ENCODE data around the gene PDE4B. TPM values are rescaled to one million over a fixed set of nuclear protein-coding genes. Genes with fewer than 3 reads are reported as not detected.

The PDE4B gene
- total RNA-seq, 2 donors from 2014 or later = 4.3 to 18.0 TPM

DNA sequence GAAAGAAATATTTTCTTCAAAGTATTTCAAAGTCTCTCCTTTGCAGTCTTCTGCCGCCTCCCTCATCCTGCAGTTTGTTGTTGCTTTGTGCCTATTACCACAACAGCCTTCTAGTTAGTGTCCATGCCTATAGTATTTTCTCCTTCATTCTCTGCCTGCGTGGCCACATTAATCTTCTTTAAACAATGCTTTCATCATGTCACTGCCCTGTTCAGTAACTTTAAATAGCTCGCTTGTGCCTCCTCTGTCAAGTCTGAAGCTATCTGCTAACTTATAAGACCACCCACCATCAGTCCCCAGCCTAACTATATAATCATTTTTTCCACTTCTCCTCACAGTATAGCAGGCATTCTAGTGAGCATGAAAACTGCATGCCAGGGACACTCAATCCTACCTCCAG is 290.3 kb downstream of the PDE4B start:
- H3K27me3 ChIP-seq (ENCODE audit: control insufficient read depth, insufficient read depth, low read length, poor library complexity, severe bottlenecking) = no peaks in the 10 kb centered on the region
- no peaks in the 10 kb centered on the region for H3K9me3 ChIP-seq (ENCODE audit: control insufficient read depth, low read length)
- WGBS, 2 experiments (ENCODE audit: insufficient coverage in 1 of 2, insufficient read length in 1 of 2) = 70 to 82% methylated on average over 3 of the region's 3 CpGs
- peak overlapping the region; percentile 39 for H3K4me3 ChIP-seq (ENCODE audit: low read length)
- H3K4me1 ChIP-seq (ENCODE audit: control insufficient read depth, insufficient read depth, low read length) = no peaks in the 10 kb centered on the region
- TF ChIP-seq, protein P1, sequence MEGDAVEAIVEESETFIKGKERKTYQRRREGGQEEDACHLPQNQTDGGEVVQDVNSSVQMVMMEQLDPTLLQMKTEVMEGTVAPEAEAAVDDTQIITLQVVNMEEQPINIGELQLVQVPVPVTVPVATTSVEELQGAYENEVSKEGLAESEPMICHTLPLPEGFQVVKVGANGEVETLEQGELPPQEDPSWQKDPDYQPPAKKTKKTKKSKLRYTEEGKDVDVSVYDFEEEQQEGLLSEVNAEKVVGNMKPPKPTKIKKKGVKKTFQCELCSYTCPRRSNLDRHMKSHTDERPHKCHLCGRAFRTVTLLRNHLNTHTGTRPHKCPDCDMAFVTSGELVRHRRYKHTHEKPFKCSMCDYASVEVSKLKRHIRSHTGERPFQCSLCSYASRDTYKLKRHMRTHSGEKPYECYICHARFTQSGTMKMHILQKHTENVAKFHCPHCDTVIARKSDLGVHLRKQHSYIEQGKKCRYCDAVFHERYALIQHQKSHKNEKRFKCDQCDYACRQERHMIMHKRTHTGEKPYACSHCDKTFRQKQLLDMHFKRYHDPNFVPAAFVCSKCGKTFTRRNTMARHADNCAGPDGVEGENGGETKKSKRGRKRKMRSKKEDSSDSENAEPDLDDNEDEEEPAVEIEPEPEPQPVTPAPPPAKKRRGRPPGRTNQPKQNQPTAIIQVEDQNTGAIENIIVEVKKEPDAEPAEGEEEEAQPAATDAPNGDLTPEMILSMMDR (conservative IDR thresholded peaks at IDR 0.05) = no peak
- no peak overlapping the region for H3K27ac ChIP-seq (ENCODE audit: low read depth, low read length)
- H3K36me3 Mint-ChIP-seq (ENCODE audit: low read depth) = no peaks in the 10 kb centered on the region
- H3K9me3 Mint-ChIP-seq = no peaks in the 10 kb centered on the region
- no peak for DNase-seq
- no peak overlapping the region for H3K27ac Mint-ChIP-seq
- no peak overlapping the region for H3K4me3 Mint-ChIP-seq
- H3K9ac ChIP-seq (ENCODE audit: extremely low read depth, low read length, poor library complexity, severe bottlenecking) = no peak overlapping the region
- no peaks in the 10 kb centered on the region for H3K27me3 Mint-ChIP-seq (ENCODE audit: insufficient read depth)
- no peaks in the 10 kb centered on the region for H3K36me3 ChIP-seq (ENCODE audit: control insufficient read depth, insufficient read depth, low read length)
- H3K4me1 Mint-ChIP-seq = peaks cover 31% of the 10 kb centered on the region

DNA sequence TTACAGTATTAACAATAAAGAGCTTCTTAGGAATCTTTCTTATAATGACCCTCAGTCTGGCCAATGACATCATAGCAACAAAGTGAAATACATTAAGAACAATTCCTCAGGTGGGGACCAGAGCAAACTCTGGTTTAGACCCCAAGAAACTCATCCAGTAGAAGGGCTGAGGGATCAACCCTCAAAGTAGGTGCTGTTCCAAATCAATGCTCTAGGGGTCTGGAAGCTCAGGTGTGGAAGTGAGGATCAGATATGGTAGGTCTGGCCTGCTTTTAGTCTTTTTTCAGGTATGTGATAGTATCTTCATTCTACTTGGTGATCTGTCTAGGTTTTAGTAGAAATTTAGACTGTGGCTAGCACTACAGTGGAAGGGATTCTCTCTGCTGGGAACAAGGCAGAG is 291.7 kb downstream of the PDE4B start:
- H3K36me3 Mint-ChIP-seq (ENCODE audit: low read depth) = no peaks in the 10 kb centered on the region
- H3K9me3 Mint-ChIP-seq = no peaks in the 10 kb centered on the region
- Histone ChIP-seq H3K27ac (ENCODE audit: low read depth, low read length) (no peak overlapping the region), H3K4me3 (ENCODE audit: low read length) (no peak overlapping the region), H3K9me3 (ENCODE audit: control insufficient read depth, low read length) (no peaks in the 10 kb centered on the region), H3K36me3 (ENCODE audit: control insufficient read depth, insufficient read depth, low read length) (no peaks in the 10 kb centered on the region), H3K9ac (ENCODE audit: extremely low read depth, low read length, poor library complexity, severe bottlenecking) (no peak overlapping the region), H3K27me3 (ENCODE audit: control insufficient read depth, insufficient read depth, low read length, poor library complexity, severe bottlenecking) (peaks cover under 1% of the 10 kb centered on the region), H3K4me1 (ENCODE audit: control insufficient read depth, insufficient read depth, low read length) (no peaks in the 10 kb centered on the region)
- TF ChIP-seq, protein P1 (conservative IDR thresholded peaks at IDR 0.05) = peak; percentile 65
- H3K27ac Mint-ChIP-seq = no peak overlapping the region
- peaks cover 21% of the 10 kb centered on the region for H3K4me1 Mint-ChIP-seq
- no peak overlapping the region for H3K4me3 Mint-ChIP-seq
- DNase-seq = peak; percentile 50
- H3K27me3 Mint-ChIP-seq (ENCODE audit: insufficient read depth) = no peaks in the 10 kb centered on the region

DNA sequence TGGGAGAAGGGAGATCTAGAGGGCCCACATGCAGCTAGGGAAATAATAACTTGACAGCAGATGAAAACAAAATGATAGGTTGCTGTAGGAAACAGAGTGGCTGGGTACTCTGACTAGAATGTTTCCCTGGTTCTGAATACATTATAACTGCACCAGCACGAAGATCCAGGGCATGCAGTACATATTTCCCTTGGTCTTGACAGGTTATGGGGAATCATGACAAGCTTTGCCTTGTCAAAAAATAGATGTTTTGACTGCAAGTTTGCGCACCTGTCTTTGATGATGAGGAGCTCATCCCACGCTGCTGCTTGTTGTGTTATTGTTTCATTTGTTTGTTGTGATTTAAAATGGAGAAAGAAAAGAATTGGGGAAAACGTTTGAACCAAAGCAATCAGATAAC is 292.9 kb downstream of the PDE4B start:
- no peaks in the 10 kb centered on the region for H3K36me3 Mint-ChIP-seq (ENCODE audit: low read depth)

More for the DNA sequence above, 292.9 kb downstream of the PDE4B start:
- Histone ChIP-seq H3K9me3 (ENCODE audit: control insufficient read depth, low read length) (no peaks in the 10 kb centered on the region), H3K4me1 (ENCODE audit: control insufficient read depth, insufficient read depth, low read length) (no peaks in the 10 kb centered on the region), H3K27me3 (ENCODE audit: control insufficient read depth, insufficient read depth, low read length, poor library complexity, severe bottlenecking) (peaks cover 6% of the 10 kb centered on the region), H3K36me3 (ENCODE audit: control insufficient read depth, insufficient read depth, low read length) (no peaks in the 10 kb centered on the region), H3K4me3 (ENCODE audit: low read length) (no peak overlapping the region), H3K27ac (ENCODE audit: low read depth, low read length) (no peak overlapping the region), H3K9ac (ENCODE audit: extremely low read depth, low read length, poor library complexity, severe bottlenecking) (no peak overlapping the region)
- Mint-ChIP-seq H3K9me3 (no peaks in the 10 kb centered on the region), H3K27ac (no peak overlapping the region), H3K27me3 (ENCODE audit: insufficient read depth) (no peaks in the 10 kb centered on the region), H3K4me3 (no peak overlapping the region), H3K4me1 (peaks cover 19% of the 10 kb centered on the region)
- DNase-seq = no peak
- TF ChIP-seq, protein P1 (conservative IDR thresholded peaks at IDR 0.05) = no peak
- 76 to 89% methylated on average over 1 to 4 of the region's 4 CpGs for WGBS, 2 experiments (ENCODE audit: insufficient coverage in 1 of 2, insufficient read length in 1 of 2)

Measured in endodermal cell (in vitro differentiated cells).